Measurements from ENCODE around the gene SLC30A5.
"Not testable (repeated sequence)": the region's sequence is repeated elsewhere in the genome, so short reads cannot be mapped to it uniquely, and the experiment has no call there.

Gene SLC30A5

GRCh38 chr5:69093771-69094482, at the start of gene SLC30A5:
Gene SLC30A5, plus strand, starts transcription at chr5:69094014. Its CDS starts 242 bp downstream, at chr5:69094256.
- Histone ChIP-seq H3K9me3 (ENCODE audit: control insufficient read depth, low read length) (no peaks in the 10 kb centered on the region), H3K36me3 (ENCODE audit: control insufficient read depth, insufficient read depth, low read length, severe bottlenecking) (peaks cover 6% of the 10 kb centered on the region), H3K4me1 (ENCODE audit: control insufficient read depth, insufficient read depth, low read length) (peaks cover 11% of the 10 kb centered on the region), H3K27me3 (replicated peaks; ENCODE audit: control insufficient read depth, insufficient read depth, low read length) (no peaks in the 10 kb centered on the region), H3K9ac (ENCODE audit: low read length) (peak within 1 kb of the TSS; percentile 97), H3K4me3 (ENCODE audit: low read length) (peak within 1 kb of the TSS; percentile 90)
- peak; percentile 100 for DNase-seq (ENCODE audit: low read depth)

GRCh38 chr5:69045213-69045612, 48.6 kb upstream of the SLC30A5 start:
- H3K9me3 ChIP-seq (ENCODE audit: control insufficient read depth, low read length); H3K36me3 ChIP-seq (ENCODE audit: control insufficient read depth, insufficient read depth, low read length, severe bottlenecking); H3K4me1 ChIP-seq (ENCODE audit: control insufficient read depth, insufficient read depth, low read length); H3K27me3 ChIP-seq (replicated peaks; ENCODE audit: control insufficient read depth, insufficient read depth, low read length); H3K9ac ChIP-seq (ENCODE audit: low read length); DNase-seq (ENCODE audit: low read depth); H3K4me3 ChIP-seq (ENCODE audit: low read length): not testable (repeated sequence)

GRCh38 chr5:69046375-69046957, 47.3 kb upstream of the SLC30A5 start:
- no peak overlapping the region for H3K9ac ChIP-seq (ENCODE audit: low read length)
- DNase-seq (ENCODE audit: low read depth) = peak; percentile 16

GRCh38 chr5:69048230-69048629, 45.6 kb upstream of the SLC30A5 start:
- DNase-seq (ENCODE audit: low read depth) = peak; percentile 69
- no peaks in the 10 kb centered on the region for H3K36me3 ChIP-seq (ENCODE audit: control insufficient read depth, insufficient read depth, low read length, severe bottlenecking)
- no peaks in the 10 kb centered on the region for H3K4me1 ChIP-seq (ENCODE audit: control insufficient read depth, insufficient read depth, low read length)

More at GRCh38 chr5:69046375-69046957, 47.3 kb upstream of the SLC30A5 start:
- Histone ChIP-seq H3K9me3 (ENCODE audit: control insufficient read depth, low read length) (no peaks in the 10 kb centered on the region), H3K27me3 (replicated peaks; ENCODE audit: control insufficient read depth, insufficient read depth, low read length) (no peaks in the 10 kb centered on the region), H3K4me3 (ENCODE audit: low read length) (no peak overlapping the region), H3K4me1 (ENCODE audit: control insufficient read depth, insufficient read depth, low read length) (no peaks in the 10 kb centered on the region), H3K36me3 (ENCODE audit: control insufficient read depth, insufficient read depth, low read length, severe bottlenecking) (no peaks in the 10 kb centered on the region)

GRCh38 chr5:69049151-69049550, 44.7 kb upstream of the SLC30A5 start:
- no peak for DNase-seq (ENCODE audit: low read depth)
- Histone ChIP-seq H3K4me3 (ENCODE audit: low read length) (no peak overlapping the region), H3K9ac (ENCODE audit: low read length) (no peak overlapping the region), H3K4me1 (ENCODE audit: control insufficient read depth, insufficient read depth, low read length) (no peaks in the 10 kb centered on the region), H3K9me3 (ENCODE audit: control insufficient read depth, low read length) (no peaks in the 10 kb centered on the region), H3K36me3 (ENCODE audit: control insufficient read depth, insufficient read depth, low read length, severe bottlenecking) (no peaks in the 10 kb centered on the region), H3K27me3 (replicated peaks; ENCODE audit: control insufficient read depth, insufficient read depth, low read length) (no peaks in the 10 kb centered on the region)

More at GRCh38 chr5:69048230-69048629, 45.6 kb upstream of the SLC30A5 start:
- Histone ChIP-seq H3K4me3 (ENCODE audit: low read length) (no peak overlapping the region), H3K9ac (ENCODE audit: low read length) (no peak overlapping the region), H3K27me3 (replicated peaks; ENCODE audit: control insufficient read depth, insufficient read depth, low read length) (no peaks in the 10 kb centered on the region), H3K9me3 (ENCODE audit: control insufficient read depth, low read length) (no peaks in the 10 kb centered on the region)

GRCh38 chr5:69049796-69050195, 44.0 kb upstream of the SLC30A5 start:
- Histone ChIP-seq H3K36me3 (ENCODE audit: control insufficient read depth, insufficient read depth, low read length, severe bottlenecking) (no peaks in the 10 kb centered on the region), H3K9me3 (ENCODE audit: control insufficient read depth, low read length) (no peaks in the 10 kb centered on the region)
- DNase-seq (ENCODE audit: low read depth) = no peak

GRCh38 chr5:69050214-69050613, 43.6 kb upstream of the SLC30A5 start:
- no peak overlapping the region for H3K9ac ChIP-seq (ENCODE audit: low read length)
- H3K4me3 ChIP-seq (ENCODE audit: low read length) = no peak overlapping the region
- H3K4me1 ChIP-seq (ENCODE audit: control insufficient read depth, insufficient read depth, low read length) = no peaks in the 10 kb centered on the region
- no peak for DNase-seq (ENCODE audit: low read depth)
- no peaks in the 10 kb centered on the region for H3K9me3 ChIP-seq (ENCODE audit: control insufficient read depth, low read length)
- no peaks in the 10 kb centered on the region for H3K27me3 ChIP-seq (replicated peaks; ENCODE audit: control insufficient read depth, insufficient read depth, low read length)
- H3K36me3 ChIP-seq (ENCODE audit: control insufficient read depth, insufficient read depth, low read length, severe bottlenecking) = no peaks in the 10 kb centered on the region

More at GRCh38 chr5:69049796-69050195, 44.0 kb upstream of the SLC30A5 start:
- no peaks in the 10 kb centered on the region for H3K27me3 ChIP-seq (replicated peaks; ENCODE audit: control insufficient read depth, insufficient read depth, low read length)
- H3K4me3 ChIP-seq (ENCODE audit: low read length) = no peak overlapping the region
- no peaks in the 10 kb centered on the region for H3K4me1 ChIP-seq (ENCODE audit: control insufficient read depth, insufficient read depth, low read length)
- H3K9ac ChIP-seq (ENCODE audit: low read length) = no peak overlapping the region

- Histone ChIP-seq H3K9ac (ENCODE audit: low read length) (no peak overlapping the region), H3K27me3 (replicated peaks; ENCODE audit: control insufficient read depth, insufficient read depth, low read length) (no peaks in the 10 kb centered on the region), H3K9me3 (ENCODE audit: control insufficient read depth, low read length) (no peaks in the 10 kb centered on the region), H3K36me3 (ENCODE audit: control insufficient read depth, insufficient read depth, low read length, severe bottlenecking) (no peaks in the 10 kb centered on the region), H3K4me3 (ENCODE audit: low read length) (no peak overlapping the region), H3K4me1 (ENCODE audit: control insufficient read depth, insufficient read depth, low read length) (no peaks in the 10 kb centered on the region)
- no peak for DNase-seq (ENCODE audit: low read depth)
Measured at GRCh38 chr5:69052181-69052580, 41.6 kb upstream of the SLC30A5 start.

GRCh38 chr5:69074664-69075521, 18.9 kb upstream of the SLC30A5 start:
- Histone ChIP-seq H3K27me3 (replicated peaks; ENCODE audit: control insufficient read depth, insufficient read depth, low read length) (no peaks in the 10 kb centered on the region), H3K4me1 (ENCODE audit: control insufficient read depth, insufficient read depth, low read length) (peaks cover 3% of the 10 kb centered on the region), H3K36me3 (ENCODE audit: control insufficient read depth, insufficient read depth, low read length, severe bottlenecking) (no peaks in the 10 kb centered on the region), H3K9me3 (ENCODE audit: control insufficient read depth, low read length) (no peaks in the 10 kb centered on the region), H3K4me3 (ENCODE audit: low read length) (no peak overlapping the region), H3K9ac (ENCODE audit: low read length) (no peak overlapping the region)
- no peak for DNase-seq (ENCODE audit: low read depth)

- peaks cover 3% of the 10 kb centered on the region for H3K4me1 ChIP-seq (ENCODE audit: control insufficient read depth, insufficient read depth, low read length)
- no peak for DNase-seq (ENCODE audit: low read depth)
- no peaks in the 10 kb centered on the region for H3K9me3 ChIP-seq (ENCODE audit: control insufficient read depth, low read length)
- H3K4me3 ChIP-seq (ENCODE audit: low read length) = no peak overlapping the region
- H3K9ac ChIP-seq (ENCODE audit: low read length) = no peak overlapping the region
- H3K27me3 ChIP-seq (replicated peaks; ENCODE audit: control insufficient read depth, insufficient read depth, low read length) = no peaks in the 10 kb centered on the region
- no peaks in the 10 kb centered on the region for H3K36me3 ChIP-seq (ENCODE audit: control insufficient read depth, insufficient read depth, low read length, severe bottlenecking)
Measured at GRCh38 chr5:69075522-69076179, 18.2 kb upstream of the SLC30A5 start.

All from adipocyte (in vitro differentiated cells).